ENCODE measurements around the gene MFN2. TPM values are rescaled to one million over a fixed set of nuclear protein-coding genes. Genes with fewer than 3 reads are reported as not detected.

The MFN2 gene
- polyA plus RNA-seq, 1 of the 3 experiments (the other 2 are of a cell fraction) = 43.2 TPM

- no peak for TF ChIP-seq CTCF (IDR thresholded peaks at IDR 0.05)
- TF ChIP-seq FOXM1 (IDR thresholded peaks at IDR 0.05; ENCODE audit: low read depth) = no peak
Observed at GRCh38 chr1:11957398-11957797, 22.8 kb upstream of the MFN2 start (continued).

DNA sequence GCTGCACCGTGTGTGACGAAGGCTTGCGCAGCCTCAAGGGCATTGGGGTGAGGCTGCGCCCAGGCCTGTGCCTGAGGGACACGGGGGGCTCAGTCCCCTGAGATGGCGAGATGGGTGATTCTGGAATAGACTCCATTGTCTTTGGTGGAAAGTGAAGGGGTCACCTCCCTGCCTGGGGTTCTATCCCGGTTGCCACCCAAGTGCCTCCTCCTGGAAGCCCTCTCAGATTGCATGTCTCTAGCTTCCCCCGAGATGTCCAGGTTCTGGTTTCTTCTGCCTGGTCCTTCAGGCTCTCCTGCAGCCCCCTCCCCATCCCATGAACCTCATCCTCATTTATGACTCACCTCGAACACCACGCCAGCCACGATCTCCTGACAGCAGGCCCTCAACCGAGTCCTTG is 22.3 kb upstream of the MFN2 start:
- H4K20me1 ChIP-seq (ENCODE audit: insufficient read depth) = no peaks in the 10 kb centered on the region
- no peaks in the 10 kb centered on the region for H3K9me3 ChIP-seq
- no peak overlapping the region for H2AFZ ChIP-seq (ENCODE audit: low read depth)
- CTCF ChIA-PET = interaction anchor here (2.2 kb wide), 1 partner anchor 9 kb away, joined by 6 read pairs; no protein-coding TSS in a partner anchor
- no peak overlapping the region for H3K4me3 ChIP-seq (ENCODE audit: low read depth in 2 of 2, low read length in 1 of 2)
- H3K4me2 ChIP-seq = no peak overlapping the region
- POLR2A ChIA-PET = no interaction called here
- 95% methylated on average over 5 of the region's 12 CpGs for WGBS (ENCODE audit: low lambda C conversion rate)
- no peak overlapping the region for H3K27ac ChIP-seq (ENCODE audit: low read depth in 2 of 2, low read length in 1 of 2)
- H3K9ac ChIP-seq = no peak overlapping the region
- no peaks in the 10 kb centered on the region for H3K79me2 ChIP-seq (ENCODE audit: insufficient read depth)
- H3K4me1 ChIP-seq (ENCODE audit: control insufficient read depth in 1 of 2, insufficient read depth in 2 of 2, low read depth in 1 of 2, low read length in 1 of 2) = no peaks in the 10 kb centered on the region; a peak in 1 of 4 replicates
- peaks cover 13 to 28% of the 10 kb centered on the region in 2 experiments for H3K36me3 ChIP-seq (replicated peaks in 1 of 2; ENCODE audit: control insufficient read depth in 1 of 2, insufficient read depth in 2 of 2, low read length in 1 of 2)
- H3K27me3 ChIP-seq (ENCODE audit: insufficient read depth) = no peaks in the 10 kb centered on the region
- DNase-seq = no peak
- TF ChIP-seq ELF1 (IDR thresholded peaks at IDR 0.05) = no peak
- TF ChIP-seq NFIC (IDR thresholded peaks at IDR 0.05; ENCODE audit: borderline replicate concordance) = no peak
- no peak for TF ChIP-seq POLR2AphosphoS5 (IDR thresholded peaks at IDR 0.05; ENCODE audit: low read depth, low read length)
- no peak for TF ChIP-seq CTCF (IDR thresholded peaks at IDR 0.05)
- TF ChIP-seq RAD21 (IDR thresholded peaks at IDR 0.05; ENCODE audit: low read length) = no peak
- TF ChIP-seq FOXJ3 (CRISPR knock-in tag; IDR thresholded peaks at IDR 0.05) = no peak
- TF ChIP-seq, protein P1, sequence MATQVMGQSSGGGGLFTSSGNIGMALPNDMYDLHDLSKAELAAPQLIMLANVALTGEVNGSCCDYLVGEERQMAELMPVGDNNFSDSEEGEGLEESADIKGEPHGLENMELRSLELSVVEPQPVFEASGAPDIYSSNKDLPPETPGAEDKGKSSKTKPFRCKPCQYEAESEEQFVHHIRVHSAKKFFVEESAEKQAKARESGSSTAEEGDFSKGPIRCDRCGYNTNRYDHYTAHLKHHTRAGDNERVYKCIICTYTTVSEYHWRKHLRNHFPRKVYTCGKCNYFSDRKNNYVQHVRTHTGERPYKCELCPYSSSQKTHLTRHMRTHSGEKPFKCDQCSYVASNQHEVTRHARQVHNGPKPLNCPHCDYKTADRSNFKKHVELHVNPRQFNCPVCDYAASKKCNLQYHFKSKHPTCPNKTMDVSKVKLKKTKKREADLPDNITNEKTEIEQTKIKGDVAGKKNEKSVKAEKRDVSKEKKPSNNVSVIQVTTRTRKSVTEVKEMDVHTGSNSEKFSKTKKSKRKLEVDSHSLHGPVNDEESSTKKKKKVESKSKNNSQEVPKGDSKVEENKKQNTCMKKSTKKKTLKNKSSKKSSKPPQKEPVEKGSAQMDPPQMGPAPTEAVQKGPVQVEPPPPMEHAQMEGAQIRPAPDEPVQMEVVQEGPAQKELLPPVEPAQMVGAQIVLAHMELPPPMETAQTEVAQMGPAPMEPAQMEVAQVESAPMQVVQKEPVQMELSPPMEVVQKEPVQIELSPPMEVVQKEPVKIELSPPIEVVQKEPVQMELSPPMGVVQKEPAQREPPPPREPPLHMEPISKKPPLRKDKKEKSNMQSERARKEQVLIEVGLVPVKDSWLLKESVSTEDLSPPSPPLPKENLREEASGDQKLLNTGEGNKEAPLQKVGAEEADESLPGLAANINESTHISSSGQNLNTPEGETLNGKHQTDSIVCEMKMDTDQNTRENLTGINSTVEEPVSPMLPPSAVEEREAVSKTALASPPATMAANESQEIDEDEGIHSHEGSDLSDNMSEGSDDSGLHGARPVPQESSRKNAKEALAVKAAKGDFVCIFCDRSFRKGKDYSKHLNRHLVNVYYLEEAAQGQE (IDR thresholded peaks at IDR 0.05; ENCODE audit: low read depth, low read length) = no peak
- TF ChIP-seq SMC3 (IDR thresholded peaks at IDR 0.05; ENCODE audit: low read depth, low read length) = no peak
- no peak for TF ChIP-seq GATA2 (CRISPR knock-in tag; IDR thresholded peaks at IDR 0.05)
- TF ChIP-seq TEAD4 (IDR thresholded peaks at IDR 0.05; ENCODE audit: borderline replicate concordance, insufficient read depth) = no peak
- no peak for TF ChIP-seq MXI1 (IDR thresholded peaks at IDR 0.05; ENCODE audit: low read depth, low read length)
- TF ChIP-seq, protein P2, sequence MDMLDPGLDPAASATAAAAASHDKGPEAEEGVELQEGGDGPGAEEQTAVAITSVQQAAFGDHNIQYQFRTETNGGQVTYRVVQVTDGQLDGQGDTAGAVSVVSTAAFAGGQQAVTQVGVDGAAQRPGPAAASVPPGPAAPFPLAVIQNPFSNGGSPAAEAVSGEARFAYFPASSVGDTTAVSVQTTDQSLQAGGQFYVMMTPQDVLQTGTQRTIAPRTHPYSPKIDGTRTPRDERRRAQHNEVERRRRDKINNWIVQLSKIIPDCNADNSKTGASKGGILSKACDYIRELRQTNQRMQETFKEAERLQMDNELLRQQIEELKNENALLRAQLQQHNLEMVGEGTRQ (IDR thresholded peaks at IDR 0.05; ENCODE audit: borderline replicate concordance, low read depth, low read length) = no peak
- TF ChIP-seq USF1 (IDR thresholded peaks at IDR 0.05; ENCODE audit: borderline replicate concordance, low read depth) = no peak
- no peak for TF ChIP-seq JUND (IDR thresholded peaks at IDR 0.05)
- no peak for TF ChIP-seq YY1 (IDR thresholded peaks at IDR 0.05; ENCODE audit: low read depth)
- TF ChIP-seq, protein P3, sequence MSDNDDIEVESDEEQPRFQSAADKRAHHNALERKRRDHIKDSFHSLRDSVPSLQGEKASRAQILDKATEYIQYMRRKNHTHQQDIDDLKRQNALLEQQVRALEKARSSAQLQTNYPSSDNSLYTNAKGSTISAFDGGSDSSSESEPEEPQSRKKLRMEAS (IDR thresholded peaks at IDR 0.05; ENCODE audit: low read depth) = no peak
- no peak for TF ChIP-seq RXRA (IDR thresholded peaks at IDR 0.05; ENCODE audit: borderline replicate concordance, low read depth)
- no peaks in the 10 kb centered on the region for H3K9me2 ChIP-seq
- no peaks in the 10 kb centered on the region for H3F3A ChIP-seq (replicated peaks; ENCODE audit: insufficient read depth)

Measured in SK-N-SH (cell line).